ENCODE data around the gene GRK2.
A peak's percentile ranks its signal among the peaks of the same experiment; 100 is the strongest.

GRK2 gene

DNA sequence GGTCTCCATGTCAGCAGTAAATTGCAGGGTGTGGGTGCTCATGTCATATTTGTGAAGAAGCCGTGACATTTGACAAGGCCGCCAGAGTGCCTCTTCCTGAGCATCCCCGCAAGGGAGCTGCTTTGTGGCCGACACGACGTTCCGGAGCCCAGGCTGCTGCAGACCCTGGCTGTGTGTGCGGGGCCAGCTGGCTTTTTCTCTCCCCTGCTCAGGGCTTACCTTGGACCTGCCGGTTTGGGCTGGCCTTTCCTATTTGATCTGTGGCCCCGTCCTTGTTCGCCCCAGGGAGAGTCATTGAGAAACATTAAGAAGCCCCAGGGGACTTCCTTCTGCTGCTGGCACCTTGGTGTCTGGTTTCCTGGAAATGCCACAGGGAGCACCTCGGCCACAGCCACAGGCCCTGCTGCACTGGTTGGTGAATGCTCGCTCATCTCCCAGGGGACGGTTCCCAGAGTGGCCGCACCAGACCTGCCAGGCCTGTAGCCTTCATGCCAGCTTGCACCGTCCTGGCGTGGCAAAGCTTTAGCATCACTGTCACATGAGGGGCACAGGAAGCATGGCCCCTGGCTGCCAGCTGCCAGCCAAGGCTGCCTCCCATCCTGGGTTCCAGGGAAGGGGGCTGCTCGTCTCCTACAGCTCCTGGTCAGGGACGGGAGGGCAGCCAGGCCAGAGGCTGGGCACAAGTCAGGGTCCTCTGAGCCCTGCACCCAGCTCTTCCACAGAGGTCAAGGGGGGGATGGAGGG, 5.4 kb downstream of the GRK2 start:
- DNase-seq, result no peak

- no peak for DNase-seq
These were observed 6.3 kb downstream of the GRK2 start for GRCh38 chr11:67272327-67273259.

GRCh38 chr11:67273260-67273990, 7.2 kb downstream of the GRK2 start:
- no peak for DNase-seq

GRCh38 chr11:67274768-67275605, 8.7 kb downstream of the GRK2 start:
- DNase-seq, result no peak

- no peak for DNase-seq
These were observed 9.5 kb downstream of the GRK2 start for GRCh38 chr11:67275606-67276409.

DNA sequence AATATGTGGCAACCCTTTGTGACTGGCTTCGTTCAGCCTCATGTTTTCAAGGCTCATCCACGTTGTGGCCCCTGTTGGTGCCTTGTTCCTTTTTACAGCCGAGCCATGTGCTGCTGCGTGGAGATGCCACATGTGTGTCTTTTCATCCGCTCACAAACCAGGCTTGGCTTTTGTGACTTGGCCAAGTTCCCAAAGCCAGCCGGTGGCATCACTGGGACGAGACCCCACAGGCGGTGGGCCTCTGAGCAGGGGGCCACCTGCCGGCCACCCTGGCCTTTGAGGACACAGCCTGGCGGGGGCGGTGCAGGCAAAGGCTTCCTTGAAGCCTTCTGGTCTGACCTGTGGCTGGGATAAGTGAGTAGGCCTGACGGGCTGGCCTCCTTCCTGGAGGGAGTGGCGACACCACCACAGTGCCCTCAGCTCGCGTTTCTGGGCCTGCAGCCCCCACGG, 10.5 kb downstream of the GRK2 start:
- peak; percentile 54 for DNase-seq

- DNase-seq, result peak; percentile 65
These were observed 11.1 kb downstream of the GRK2 start for GRCh38 chr11:67277231-67277961.

- DNase-seq, result no peak
These were observed 12.1 kb downstream of the GRK2 start for GRCh38 chr11:67278135-67278938.

- DNase-seq, result no peak
These were observed 12.8 kb downstream of the GRK2 start for GRCh38 chr11:67278939-67279588.

- no peak for DNase-seq
These were observed 13.5 kb downstream of the GRK2 start for GRCh38 chr11:67279589-67280340.

- DNase-seq, result no peak
These were observed 14.1 kb downstream of the GRK2 start for GRCh38 chr11:67280341-67280787.

GRCh38 chr11:67280788-67281551, 14.7 kb downstream of the GRK2 start:
- DNase-seq, result no peak

DNA sequence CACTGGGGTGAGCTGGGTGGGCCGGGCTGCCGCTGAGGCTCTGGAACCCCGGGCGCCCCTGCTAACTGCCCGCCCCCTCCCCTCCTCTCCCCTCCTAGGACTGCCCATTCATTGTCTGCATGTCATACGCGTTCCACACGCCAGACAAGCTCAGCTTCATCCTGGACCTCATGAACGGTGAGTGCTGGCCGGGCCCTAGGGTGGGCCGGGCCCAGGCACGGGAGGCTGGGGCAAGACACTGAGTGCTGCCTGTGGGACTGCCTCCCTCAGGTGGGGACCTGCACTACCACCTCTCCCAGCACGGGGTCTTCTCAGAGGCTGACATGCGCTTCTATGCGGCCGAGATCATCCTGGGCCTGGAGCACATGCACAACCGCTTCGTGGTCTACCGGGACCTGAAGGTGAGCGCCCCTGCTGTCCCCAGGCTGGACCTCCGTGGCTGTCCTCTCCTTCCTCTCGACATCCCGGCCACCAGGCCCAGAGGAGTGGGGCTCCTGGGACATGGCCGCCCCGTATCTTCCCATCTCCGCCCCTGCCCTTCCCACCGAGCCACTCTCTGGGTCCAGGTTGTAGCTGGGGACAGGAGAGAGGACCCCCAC, 15.4 kb downstream of the GRK2 start:
- no peak for DNase-seq

- no peak for DNase-seq
These were observed 16.0 kb downstream of the GRK2 start for GRCh38 chr11:67282155-67282875.

DNA sequence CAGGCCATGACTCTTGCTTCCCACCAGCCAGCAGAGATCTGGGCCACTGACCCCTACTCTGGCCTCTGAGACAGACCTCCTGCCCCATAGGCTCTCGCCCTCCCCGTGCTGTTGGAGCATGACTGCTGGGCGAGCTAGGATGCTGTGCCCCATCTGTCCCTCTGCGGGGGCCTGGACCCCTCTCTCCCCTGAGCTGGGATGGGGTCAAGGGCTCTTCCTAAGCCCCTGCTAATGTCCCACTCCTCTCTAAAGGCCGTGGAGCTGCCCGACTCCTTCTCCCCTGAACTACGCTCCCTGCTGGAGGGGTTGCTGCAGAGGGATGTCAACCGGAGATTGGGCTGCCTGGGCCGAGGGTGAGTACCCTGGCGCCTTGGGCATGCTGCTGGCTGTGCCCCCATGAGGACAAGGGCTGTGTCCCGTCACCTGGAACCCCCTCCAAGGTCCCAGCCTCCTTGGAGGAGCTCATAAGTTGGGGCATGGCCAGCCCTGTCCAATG, 16.7 kb downstream of the GRK2 start:
- no peak for DNase-seq

- no peak for DNase-seq
These were observed 17.2 kb downstream of the GRK2 start for GRCh38 chr11:67283481-67283963.
